KMS-11 (cell line): ENCODE results near the gene AZIN2.

Source experiments
- H2AFZ ChIP-seq: fragments of 200-600 bp; sonication (generic); 2 replicates; pipeline ENCODE4 v1.6.1; 2016; ENCODE audit warnings: antibody characterized with exemption, mixed run types, low read depth
- H3K27ac ChIP-seq: fragments of 200-600 bp; sonication (generic); 2 replicates; pipeline ENCODE4 v1.6.1; 2016; ENCODE audit warnings: mild to moderate bottlenecking, mixed run types
- H3K27me3 ChIP-seq: fragments of 200-600 bp; sonication (generic); 2 replicates; pipeline ENCODE4 v1.6.1; 2017; ENCODE audit warnings: mild to moderate bottlenecking, low read depth, mixed run types, moderate library complexity; ENCODE audit not compliant: insufficient read depth
- H3K36me3 ChIP-seq: fragments of 200-600 bp; sonication (generic); 2 replicates; pipeline ENCODE4 v1.6.1; 2017; ENCODE audit warnings: mild to moderate bottlenecking, mixed run types; ENCODE audit not compliant: insufficient read depth
- H3K4me1 ChIP-seq: fragments of 200-600 bp; sonication (generic); 2 replicates; pipeline ENCODE4 v1.6.1; 2016; ENCODE audit warnings: mild to moderate bottlenecking, low read depth, mixed run types; ENCODE audit not compliant: poor library complexity, severe bottlenecking
- H3K4me2 ChIP-seq: fragments of 200-600 bp; sonication (generic); 2 replicates; pipeline ENCODE4 v1.7.0; 2016; ENCODE audit warnings: mild to moderate bottlenecking, mixed run types
- H3K4me3 ChIP-seq: fragments of 200-600 bp; sonication (generic); IDR thresholded peaks from 2 replicates; pipeline ENCODE4 v1.6.1; 2017; ENCODE audit warnings: low read depth, low read length, mixed read lengths; ENCODE audit not compliant: insufficient read depth
- H3K79me2 ChIP-seq: fragments of 200-600 bp; sonication (generic); 2 replicates; pipeline ENCODE4 v1.6.1; 2016; ENCODE audit warnings: low read depth, mixed run types; ENCODE audit not compliant: insufficient read depth
- H3K9ac ChIP-seq: fragments of 200-600 bp; sonication (generic); 2 replicates; pipeline ENCODE4 v1.6.1; 2016; ENCODE audit warnings: mild to moderate bottlenecking, mixed run types
- H4K20me1 ChIP-seq: fragments of 200-600 bp; sonication (generic); 2 replicates; pipeline ENCODE4 v1.6.1; 2016; ENCODE audit warnings: mild to moderate bottlenecking, mixed run types; ENCODE audit not compliant: insufficient read depth
- CTCF ChIP-seq: fragments of 200-600 bp; sonication (generic); conservative IDR thresholded peaks from 2 replicates; pipeline ENCODE4 v1.6.1; 2017; ENCODE audit warnings: low read depth, mild to moderate bottlenecking, antibody characterized with exemption, low read length, moderate library complexity, mixed read lengths

Gene AZIN2

GRCh38 chr1:33080885-33081553 is at the start of gene AZIN2:
TSS of gene AZIN2 (plus strand) at chr1:33081153. CDS start at chr1:33082250, 1,097 bp downstream.
- Histone ChIP-seq H4K20me1 (no peaks in the 10 kb centered on the region), H3K9ac (peak within 1 kb of the TSS; percentile 15; the same call in 1 of the 2 replicates), H3K27ac (no peak within 1 kb of the TSS), H3K4me3 (peak within 1 kb of the TSS; percentile 26), H3K4me2 (peak within 1 kb of the TSS; percentile 55), H3K27me3 (no peaks in the 10 kb centered on the region; the same call in 1 of the 2 replicates), H3K79me2 (no peaks in the 10 kb centered on the region), H2AFZ (peak within 1 kb of the TSS; percentile 57), H3K4me1 (peaks cover 6% of the 10 kb centered on the region), H3K36me3 (no peaks in the 10 kb centered on the region)
- TF ChIP-seq CTCF = no peak

GRCh38 chr1:33031506-33031905 is 49.4 kb upstream of the AZIN2 start:
- no peak overlapping the region for H2AFZ ChIP-seq
- no peak overlapping the region for H3K4me3 ChIP-seq
- TF ChIP-seq CTCF = no peak
- H3K4me1 ChIP-seq = peaks cover 87% of the 10 kb centered on the region
- H3K79me2 ChIP-seq = peaks cover 100% of the 10 kb centered on the region
- no peaks in the 10 kb centered on the region for H3K27me3 ChIP-seq
- H3K9ac ChIP-seq = no peak overlapping the region
- H3K27ac ChIP-seq = no peak overlapping the region
- H3K36me3 ChIP-seq = no peaks in the 10 kb centered on the region; the same call in 1 of the 2 replicates
- H3K4me2 ChIP-seq = peak overlapping the region; percentile 53; the same call in 1 of the 2 replicates
- peaks cover 43% of the 10 kb centered on the region for H4K20me1 ChIP-seq

- peak overlapping the region; percentile 3; the same call in 1 of the 2 replicates for H3K27ac ChIP-seq
- no peak overlapping the region for H2AFZ ChIP-seq
- no peak overlapping the region for H3K9ac ChIP-seq
- no peaks in the 10 kb centered on the region; the same call in 1 of the 2 replicates for H3K36me3 ChIP-seq
- peaks cover 96% of the 10 kb centered on the region for H3K79me2 ChIP-seq
- H3K4me2 ChIP-seq = peak overlapping the region; percentile 53; the same call in 1 of the 2 replicates
- TF ChIP-seq CTCF = no peak
- peaks cover 37% of the 10 kb centered on the region for H4K20me1 ChIP-seq
- no peak overlapping the region for H3K4me3 ChIP-seq
- peaks cover 83% of the 10 kb centered on the region for H3K4me1 ChIP-seq
- no peaks in the 10 kb centered on the region for H3K27me3 ChIP-seq
Observed at GRCh38 chr1:33032126-33032869, 48.7 kb upstream of the AZIN2 start.

- H3K9ac ChIP-seq = peak overlapping the region; percentile 91
- peak overlapping the region; percentile 83 for H3K4me3 ChIP-seq
- H3K27ac ChIP-seq = peak overlapping the region; percentile 72
- peak overlapping the region; percentile 98 for H3K4me2 ChIP-seq
- peaks cover 18% of the 10 kb centered on the region for H4K20me1 ChIP-seq
- peaks cover 58% of the 10 kb centered on the region for H3K79me2 ChIP-seq
- no peaks in the 10 kb centered on the region for H3K27me3 ChIP-seq
- H2AFZ ChIP-seq = peak overlapping the region; percentile 48; the same call in 1 of the 2 replicates
- TF ChIP-seq CTCF = no peak
- H3K36me3 ChIP-seq = no peaks in the 10 kb centered on the region; the same call in 1 of the 2 replicates
- peaks cover 50% of the 10 kb centered on the region for H3K4me1 ChIP-seq
Observed at GRCh38 chr1:33036051-33036525, 44.9 kb upstream of the AZIN2 start.
